ENCODE data around the gene KIF23. TPM values are rescaled to one million over a fixed set of nuclear protein-coding genes. Genes with fewer than 3 reads are reported as not detected.
A peak's percentile ranks its signal among the peaks of the same experiment; 100 is the strongest.

The KIF23 gene
- total RNA-seq, 8 experiments from 2014 or later = 1.9 to 39.0 (median 2.8) TPM

DNA sequence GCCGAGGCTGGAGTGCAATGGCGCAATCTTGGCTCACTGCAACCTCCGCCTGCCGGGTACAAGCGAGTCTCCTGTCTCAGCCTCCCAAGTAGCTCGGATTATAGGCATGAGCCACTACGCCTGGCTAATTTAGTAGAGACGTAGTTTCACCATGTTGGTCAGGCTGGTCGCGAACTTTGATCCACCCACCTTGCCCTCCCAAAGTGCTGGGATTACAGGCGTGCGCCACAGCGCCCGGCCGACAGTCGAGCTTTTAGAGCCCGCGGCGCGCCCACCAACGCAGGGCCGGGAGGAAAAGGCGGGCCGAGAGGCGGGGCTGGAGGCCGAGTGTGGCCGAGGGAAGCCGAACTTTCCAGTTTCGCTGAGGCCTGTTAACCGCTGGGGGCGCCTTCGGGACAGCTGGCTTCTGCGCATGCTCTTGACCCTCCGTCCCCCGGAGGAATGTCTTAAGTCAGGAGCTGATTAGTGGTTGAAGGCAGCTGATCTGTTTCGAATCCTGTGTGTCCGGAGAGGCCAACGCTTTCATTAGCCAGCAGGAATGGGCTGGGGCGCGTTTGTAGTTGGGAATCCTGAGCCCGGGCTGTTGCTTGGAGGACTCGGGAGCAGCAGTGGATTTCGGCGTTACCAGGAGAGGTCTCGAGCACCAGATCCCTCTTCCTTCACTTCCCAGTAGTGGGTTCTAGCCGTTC, 48.5 kb downstream of the KIF23 start:
- H3K4me1 ChIP-seq (replicated peaks in 1 of 2) = peaks cover 2 to 13% of the 10 kb centered on the region in 2 donors
- ATAC-seq (replicated peaks in 6 of 8) = peak; percentile 87 to 94 (median 91)
- peak overlapping the region; percentile 64 to 88 for H3K27ac ChIP-seq
- peak overlapping the region; percentile 27 to 43 (median 38) for H3K4me3 ChIP-seq
- in situ Hi-C loops (cut with MboI; ENCODE audit: low pct_unique_long_range_greater_than_20kb in 2 of 9, low sequenced_read_pairs in 9 of 9, unreplicated experiment in 9 of 9) = no loop called here
- WGBS, 10 experiments = 0 to 26% (median 1%) methylated on average over 1 to 19 of the region's 46 CpGs; no CpG with 5 or more reads in 4 of the 10 experiments

DNA sequence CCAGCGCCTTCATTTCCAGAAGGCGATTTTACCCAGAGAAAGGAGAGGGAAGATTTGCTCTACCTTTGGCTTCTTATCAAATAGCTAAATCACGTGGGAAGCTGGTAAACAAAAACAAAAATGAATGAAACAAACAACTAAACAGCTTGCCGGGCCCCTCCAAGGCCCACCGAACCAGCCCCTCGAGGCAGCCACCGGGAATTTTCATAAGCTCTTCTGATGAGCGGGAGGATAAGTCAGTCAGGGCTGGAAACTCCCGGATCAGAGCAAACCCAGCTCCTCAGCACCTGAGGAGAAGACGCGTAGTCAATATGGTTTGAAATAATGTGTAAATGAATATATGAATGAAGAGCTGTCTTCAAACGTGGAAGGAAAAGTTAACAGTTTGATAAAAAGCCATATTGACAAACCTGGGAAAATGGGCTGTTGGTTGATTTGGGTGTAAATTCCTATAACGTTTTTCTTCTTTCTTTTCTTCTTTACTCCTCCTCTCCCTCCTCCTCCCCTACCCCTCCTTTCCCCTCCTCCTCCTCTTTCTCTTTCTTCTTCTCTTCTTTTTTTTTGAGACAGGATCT, 49.1 kb downstream of the KIF23 start:
- in situ Hi-C loops (cut with MboI; ENCODE audit: low pct_unique_long_range_greater_than_20kb in 2 of 9, low sequenced_read_pairs in 9 of 9, unreplicated experiment in 9 of 9) = no loop called here
- peak in 2 of 8 experiments; percentile 2 to 4 for ATAC-seq (replicated peaks in 6 of 8)
- H3K27ac ChIP-seq = peak overlapping the region; percentile 64 to 88
- peaks cover 4 to 16% of the 10 kb centered on the region in 2 donors for H3K4me1 ChIP-seq (replicated peaks in 1 of 2)
- WGBS, 10 experiments = 3 to 78% (median 40%) methylated on average over 1 to 13 of the region's 13 CpGs; no CpG with 5 or more reads in 1 of the 10 experiments
- peak overlapping the region; percentile 27 to 43 (median 38) for H3K4me3 ChIP-seq

GRCh38 chr15:69465253-69465652, 51.1 kb downstream of the KIF23 start:
- Histone ChIP-seq H3K4me1 (replicated peaks in 1 of 2) (peaks cover 13 to 25% of the 10 kb centered on the region in 2 donors), H3K27ac (no peak overlapping the region), H3K4me3 (no peak overlapping the region)
- in situ Hi-C loops (cut with MboI; ENCODE audit: low pct_unique_long_range_greater_than_20kb in 2 of 9, low sequenced_read_pairs in 9 of 9, unreplicated experiment in 9 of 9) = no loop called here
- WGBS, 10 experiments = 100% methylated on average over 1 of the region's 1 CpG; no CpG with 5 or more reads in 3 of the 10 experiments
- no peak for ATAC-seq (replicated peaks in 6 of 8)

- Histone ChIP-seq H3K4me3 (no peak overlapping the region), H3K27ac (no peak overlapping the region), H3K4me1 (replicated peaks in 1 of 2) (peaks cover 13 to 25% of the 10 kb centered on the region in 2 donors)
- in situ Hi-C loops (cut with MboI; ENCODE audit: low pct_unique_long_range_greater_than_20kb in 2 of 9, low sequenced_read_pairs in 9 of 9, unreplicated experiment in 9 of 9) = no loop called here
- WGBS, 10 experiments = 44 to 100% (median 57%) methylated on average over 1 to 2 of the region's 2 CpGs
- no peak for ATAC-seq (replicated peaks in 6 of 8)
These were observed 52.6 kb downstream of the KIF23 start for GRCh38 chr15:69466733-69467132.

DNA sequence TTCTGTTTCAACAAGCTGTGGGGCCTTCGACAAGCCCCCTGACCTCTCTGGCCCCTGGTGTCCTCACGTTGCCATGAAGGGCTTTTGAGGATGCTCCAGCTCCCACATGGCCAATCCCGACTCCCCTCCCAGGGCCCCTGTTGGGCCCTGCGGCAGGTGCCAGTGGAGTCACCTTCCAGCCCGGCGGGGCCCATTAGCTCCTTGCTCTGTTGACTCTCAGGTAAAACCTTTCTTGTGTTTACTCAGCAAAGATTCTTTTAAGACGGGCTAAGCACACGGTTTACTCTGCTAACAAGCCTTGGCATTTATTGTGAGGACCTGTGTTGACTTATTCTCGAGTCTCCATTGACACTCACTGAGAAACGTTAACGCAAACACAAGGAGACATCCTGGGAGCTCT, 53.5 kb downstream of the KIF23 start:
- WGBS, 10 experiments = 63 to 100% (median 86%) methylated on average over 1 to 9 of the region's 11 CpGs; no CpG with 5 or more reads in 3 of the 10 experiments
- Histone ChIP-seq H3K4me1 (replicated peaks in 1 of 2) (peaks cover 13 to 18% of the 10 kb centered on the region in 2 donors), H3K4me3 (no peak overlapping the region), H3K27ac (no peak overlapping the region)
- in situ Hi-C loops (cut with MboI; ENCODE audit: low pct_unique_long_range_greater_than_20kb in 2 of 9, low sequenced_read_pairs in 9 of 9, unreplicated experiment in 9 of 9) = no loop called here
- peak in 1 of 8 experiments; percentile 21 for ATAC-seq (replicated peaks in 6 of 8)

DNA sequence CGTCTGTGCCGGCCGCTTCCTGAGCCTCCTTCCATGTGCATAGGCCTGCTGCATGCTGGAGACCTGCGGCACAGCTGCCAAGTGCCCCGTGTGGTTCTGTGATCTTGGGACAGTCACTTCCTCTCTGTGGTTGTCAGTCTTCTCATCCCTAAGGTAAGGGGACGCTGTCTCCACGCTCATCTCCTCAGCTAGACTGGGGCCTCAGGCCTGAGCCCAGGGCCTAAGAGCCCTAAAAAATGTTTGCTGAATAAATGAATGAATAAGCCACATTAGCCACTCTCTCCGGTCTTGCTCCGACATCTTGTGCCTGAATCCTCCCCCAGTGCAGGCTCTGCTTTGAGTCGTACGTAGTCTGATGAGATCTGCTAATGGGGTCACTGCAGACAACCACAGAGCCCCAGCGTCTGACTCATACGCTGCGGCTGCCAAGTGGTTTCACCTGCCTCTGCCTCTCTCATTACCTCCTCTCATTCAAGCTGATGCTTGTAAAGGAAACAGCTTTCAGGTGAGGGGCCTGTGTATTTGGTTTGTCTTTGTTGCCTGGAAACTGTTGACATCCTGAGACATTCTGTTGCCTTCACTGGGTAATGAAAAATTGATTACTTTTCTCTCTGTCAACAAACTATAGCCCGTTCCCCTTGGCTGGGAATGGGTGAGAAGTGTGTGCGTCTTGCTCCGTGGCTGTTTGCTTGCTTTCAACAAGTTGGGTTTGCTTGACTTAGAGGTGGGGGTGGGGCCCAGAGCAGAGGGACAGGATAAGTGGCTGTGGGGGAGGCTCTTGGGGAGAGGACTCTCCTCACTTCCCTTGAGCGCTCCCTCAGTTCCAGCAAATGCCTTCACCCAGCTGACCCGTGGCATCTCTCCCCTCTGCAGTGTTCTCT, 54.3 kb downstream of the KIF23 start:
- WGBS, 10 experiments = 30 to 100% (median 82%) methylated on average over 2 to 9 of the region's 19 CpGs; no CpG with 5 or more reads in 4 of the 10 experiments
- H3K4me3 ChIP-seq = no peak overlapping the region
- peak overlapping the region; percentile 30 to 32 for H3K27ac ChIP-seq
- ATAC-seq (replicated peaks in 6 of 8) = peak in 5 of 8 experiments; percentile 81 to 93 (median 86)
- in situ Hi-C loops (cut with MboI; ENCODE audit: low pct_unique_long_range_greater_than_20kb in 2 of 9, low sequenced_read_pairs in 9 of 9, unreplicated experiment in 9 of 9) = no loop called here
- H3K4me1 ChIP-seq (replicated peaks in 1 of 2) = peaks cover 10 to 12% of the 10 kb centered on the region in 2 donors

GRCh38 chr15:69469467-69470201, 55.5 kb downstream of the KIF23 start:
- H3K4me3 ChIP-seq = no peak overlapping the region
- H3K4me1 ChIP-seq (replicated peaks in 1 of 2) = peaks cover 10 to 12% of the 10 kb centered on the region in 2 donors
- no peak for ATAC-seq (replicated peaks in 6 of 8)
- in situ Hi-C loops (cut with MboI; ENCODE audit: low pct_unique_long_range_greater_than_20kb in 2 of 9, low sequenced_read_pairs in 9 of 9, unreplicated experiment in 9 of 9) = no loop called here
- no peak overlapping the region for H3K27ac ChIP-seq
- 93 to 100% (median 100%) methylated on average over 1 to 4 of the region's 8 CpGs; no CpG with 5 or more reads in 4 of the 10 experiments for WGBS, 10 experiments

GRCh38 chr15:69472046-69472445, 57.9 kb downstream of the KIF23 start:
- in situ Hi-C loops (cut with MboI; ENCODE audit: low pct_unique_long_range_greater_than_20kb in 2 of 9, low sequenced_read_pairs in 9 of 9, unreplicated experiment in 9 of 9) = no loop called here
- Histone ChIP-seq H3K4me1 (replicated peaks in 1 of 2) (peaks cover 10 to 12% of the 10 kb centered on the region in 2 donors), H3K27ac (no peak overlapping the region), H3K4me3 (no peak overlapping the region)
- no peak for ATAC-seq (replicated peaks in 6 of 8)
- WGBS, 10 experiments = 67 to 96% (median 73%) methylated on average over 2 to 3 of the region's 5 CpGs; no CpG with 5 or more reads in 4 of the 10 experiments

DNA sequence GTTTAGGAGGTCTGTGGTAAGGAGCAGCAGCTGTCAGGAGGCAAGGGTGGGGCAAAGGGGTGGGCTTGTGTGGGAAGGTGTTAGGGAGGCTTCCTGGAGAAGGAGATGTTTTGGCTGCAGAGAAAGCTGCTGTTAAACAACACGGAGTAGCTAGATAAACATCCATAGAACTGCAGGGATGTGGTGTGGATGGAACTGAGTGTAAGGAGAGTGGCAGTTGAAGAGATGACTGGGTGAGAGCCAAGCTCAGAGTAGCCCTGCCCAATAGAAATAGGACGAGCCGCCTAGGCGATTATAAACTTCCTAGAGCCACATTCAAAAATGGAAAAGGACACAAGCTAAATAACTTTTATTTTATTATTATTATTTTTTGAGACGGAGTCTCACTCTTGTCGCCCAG, 58.4 kb downstream of the KIF23 start:
- ATAC-seq (replicated peaks in 6 of 8) = no peak
- in situ Hi-C loops (cut with MboI; ENCODE audit: low pct_unique_long_range_greater_than_20kb in 2 of 9, low sequenced_read_pairs in 9 of 9, unreplicated experiment in 9 of 9) = no loop called here
- 50 to 100% (median 81%) methylated on average over 1 to 4 of the region's 6 CpGs; no CpG with 5 or more reads in 3 of the 10 experiments for WGBS, 10 experiments

GRCh38 chr15:69474291-69474690, 60.1 kb downstream of the KIF23 start:
- ATAC-seq (replicated peaks in 6 of 8) = no peak

More for the DNA sequence above, 58.4 kb downstream of the KIF23 start:
- no peak overlapping the region for H3K4me3 ChIP-seq
- no peak overlapping the region for H3K27ac ChIP-seq
- peaks cover 10 to 12% of the 10 kb centered on the region in 2 donors for H3K4me1 ChIP-seq (replicated peaks in 1 of 2)

GRCh38 chr15:69474846-69475455, 60.8 kb downstream of the KIF23 start:
- in situ Hi-C loops (cut with MboI; ENCODE audit: low pct_unique_long_range_greater_than_20kb in 2 of 9, low sequenced_read_pairs in 9 of 9, unreplicated experiment in 9 of 9) = loop anchor here in 8 of 9 experiments (25.0 kb wide), 4 partner anchors 587 to 1012 kb away; partner anchors contain the start of gene TLE3 (in 1 of the 8)
- no peak overlapping the region for H3K4me3 ChIP-seq
- no peak overlapping the region for H3K27ac ChIP-seq
- peaks cover 0 to 4% of the 10 kb centered on the region in 2 donors for H3K4me1 ChIP-seq (replicated peaks in 1 of 2)
- peak in 2 of 8 experiments; percentile 5 to 8 for ATAC-seq (replicated peaks in 6 of 8)
- 60 to 100% (median 77%) methylated on average over 1 to 4 of the region's 7 CpGs; no CpG with 5 or more reads in 2 of the 10 experiments for WGBS, 10 experiments

More at GRCh38 chr15:69474291-69474690, 60.1 kb downstream of the KIF23 start:
- H3K4me1 ChIP-seq (replicated peaks in 1 of 2) = peaks cover 0 to 4% of the 10 kb centered on the region in 2 donors
- in situ Hi-C loops (cut with MboI; ENCODE audit: low pct_unique_long_range_greater_than_20kb in 2 of 9, low sequenced_read_pairs in 9 of 9, unreplicated experiment in 9 of 9) = no loop called here
- H3K4me3 ChIP-seq = no peak overlapping the region
- no peak overlapping the region for H3K27ac ChIP-seq
- WGBS, 10 experiments = 11 to 80% (median 45%) methylated on average over 1 to 5 of the region's 5 CpGs; no CpG with 5 or more reads in 6 of the 10 experiments

Measured in motor neuron (in vitro differentiated cells).